ENCODE results near the gene NBPF3.
"Not testable (repeated sequence)": the region's sequence is repeated elsewhere in the genome, so short reads cannot be mapped to it uniquely, and the experiment has no call there.

The NBPF3 gene

DNA sequence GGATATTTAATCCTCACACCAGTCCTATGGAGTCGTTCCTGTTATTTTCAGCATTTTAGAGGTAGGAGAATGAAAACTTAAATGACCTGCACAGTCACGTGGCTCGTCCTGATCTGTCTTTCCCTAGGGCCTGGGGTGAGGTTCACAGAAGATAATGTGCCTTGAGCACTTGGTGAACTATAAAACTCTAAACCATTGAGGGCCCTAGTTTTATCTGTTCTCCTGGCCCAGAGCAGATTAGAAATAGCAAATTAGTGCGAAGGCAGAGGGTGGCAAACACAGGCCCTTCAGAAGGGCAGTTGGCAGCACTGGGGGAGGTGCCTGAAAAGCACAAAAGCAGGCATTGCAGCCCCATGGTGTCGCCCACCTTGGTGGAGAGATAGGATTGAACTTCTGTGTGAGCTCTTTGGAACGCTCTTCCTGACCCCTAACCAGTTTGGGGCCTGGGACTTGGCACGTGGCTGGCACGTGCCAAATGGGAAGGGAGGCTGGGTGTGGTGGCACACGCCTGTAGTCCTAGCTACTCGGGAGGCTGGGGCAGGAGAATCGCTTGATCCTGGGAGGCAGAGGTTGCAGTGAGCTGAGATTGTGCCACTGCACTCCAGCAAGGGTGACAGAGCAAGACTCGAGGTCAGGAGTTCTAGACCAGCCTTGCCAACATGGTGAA is 1.2 kb upstream of the NBPF3 start:
- not testable (repeated sequence) for DNase-seq

DNA sequence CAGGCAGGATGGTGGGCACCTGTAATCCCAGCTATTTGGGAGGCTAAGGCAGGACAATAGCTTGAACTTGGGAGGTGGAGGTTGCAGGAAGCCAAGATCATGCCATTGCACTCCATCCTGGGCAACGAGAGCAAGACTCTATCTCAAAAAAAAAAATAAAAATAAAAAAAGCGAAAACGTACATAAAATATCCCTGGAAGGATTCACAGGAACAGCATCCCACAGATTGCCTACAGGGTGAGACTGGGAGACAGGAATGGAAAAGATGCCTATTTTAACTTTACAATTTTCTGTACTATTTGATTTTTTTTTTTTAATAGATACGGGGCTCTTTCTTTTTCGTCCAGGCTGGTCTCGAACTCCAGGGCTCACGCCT is 604 bp upstream of the NBPF3 start:
- DNase-seq = no peak

DNA sequence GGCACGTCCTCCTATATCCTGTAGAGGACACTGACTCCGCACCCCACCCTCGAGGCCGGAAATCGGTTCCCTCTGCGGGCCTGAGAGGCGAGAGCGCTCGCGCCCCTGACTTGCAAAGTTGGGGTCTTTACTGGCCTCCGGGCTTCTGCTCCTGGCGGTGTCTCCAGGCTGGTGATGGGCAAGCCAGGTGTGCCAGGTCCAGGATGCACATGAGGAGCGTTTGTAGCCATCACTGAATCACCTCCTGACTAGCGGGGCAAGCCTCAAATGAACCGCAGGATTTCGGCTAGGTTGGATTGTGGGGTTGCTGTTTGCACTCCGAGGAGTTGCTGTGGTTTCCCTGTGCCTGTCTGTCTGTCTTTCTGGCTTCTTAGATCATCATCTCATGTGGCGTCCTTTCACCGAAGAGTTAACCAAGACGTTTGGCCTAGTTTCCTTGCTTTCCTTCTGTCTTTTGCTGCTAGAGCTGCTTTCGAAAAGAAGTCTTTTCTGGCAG is 741 bp downstream of the NBPF3 start:
- not testable (repeated sequence) for DNase-seq

DNA sequence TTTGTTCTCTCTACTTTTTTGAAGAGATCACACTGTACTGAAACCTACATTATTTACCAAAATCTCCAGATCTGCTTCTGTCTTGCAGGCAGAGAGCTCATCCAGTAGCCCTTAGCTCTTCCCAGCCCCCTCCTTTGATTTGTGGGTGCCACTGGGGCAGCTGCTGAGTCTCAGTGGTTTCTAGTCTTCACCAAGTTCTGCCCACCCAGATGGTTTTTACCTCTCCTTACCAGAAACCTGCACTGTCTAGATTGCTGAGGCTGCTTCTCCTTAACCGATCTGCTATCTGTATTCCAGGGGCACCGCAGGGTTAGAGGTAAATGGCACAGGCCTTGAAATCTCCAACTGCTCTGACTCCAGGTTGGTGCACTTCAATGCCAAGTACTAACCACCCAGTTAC is 6.7 kb downstream of the NBPF3 start:
- not testable (repeated sequence) for DNase-seq

DNA sequence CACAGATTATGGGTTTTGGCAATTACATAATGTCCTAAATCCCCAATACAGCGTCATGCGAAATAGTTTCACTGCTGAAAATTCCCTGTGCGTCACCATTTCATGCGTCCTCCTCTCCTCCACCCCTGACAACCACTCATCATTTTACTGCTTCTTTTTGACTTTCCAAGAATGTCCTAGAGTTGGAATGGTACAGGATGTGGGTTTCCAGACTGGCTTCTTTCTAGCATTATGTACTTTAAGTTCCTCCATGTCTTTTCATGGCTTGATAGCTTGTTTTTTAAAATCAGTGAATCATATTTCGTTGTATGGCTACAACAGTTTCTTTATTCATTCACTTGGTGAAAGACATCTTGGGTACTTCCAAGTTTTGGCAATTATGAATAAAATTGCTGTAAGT is 7.4 kb downstream of the NBPF3 start:
- no peak for DNase-seq

DNA sequence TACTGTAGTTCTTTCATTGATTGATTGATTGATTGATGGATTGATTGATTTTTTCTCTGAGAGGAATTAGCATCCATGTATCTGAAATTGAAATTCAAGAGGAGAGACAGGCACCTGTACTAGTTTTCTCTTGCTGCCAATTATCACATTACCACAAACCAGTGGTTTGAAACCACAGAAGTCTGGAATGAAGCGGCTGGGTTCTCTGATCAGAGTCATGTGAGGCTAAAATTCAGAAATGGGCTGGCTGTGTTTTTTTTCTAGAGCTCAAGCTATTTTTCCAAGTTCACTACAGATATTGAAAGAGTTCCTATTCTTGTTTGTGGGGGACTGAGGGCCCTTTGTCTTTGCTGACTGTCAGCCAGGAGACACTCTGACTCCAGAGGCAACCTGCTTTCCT is 10.0 kb downstream of the NBPF3 start:
- DNase-seq = no peak

DNA sequence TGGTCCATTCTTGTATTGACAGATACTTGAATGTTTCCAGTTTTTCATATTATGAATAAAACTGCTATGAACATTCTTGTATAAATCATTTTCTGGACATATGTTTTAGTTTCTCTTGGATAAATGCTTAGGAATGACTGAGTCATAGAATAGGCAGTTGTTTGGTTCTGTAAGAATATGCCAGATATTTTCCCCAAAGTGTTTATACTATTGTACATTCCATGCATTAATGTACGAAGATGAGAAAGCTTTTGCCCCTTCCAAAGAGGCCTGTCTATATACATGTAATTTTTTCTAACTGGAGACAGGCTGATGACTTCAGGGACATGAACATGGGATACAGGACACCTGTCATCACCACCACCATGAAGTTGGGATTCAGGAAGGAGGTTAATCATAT is 11.3 kb downstream of the NBPF3 start:
- no peak for DNase-seq

DNA sequence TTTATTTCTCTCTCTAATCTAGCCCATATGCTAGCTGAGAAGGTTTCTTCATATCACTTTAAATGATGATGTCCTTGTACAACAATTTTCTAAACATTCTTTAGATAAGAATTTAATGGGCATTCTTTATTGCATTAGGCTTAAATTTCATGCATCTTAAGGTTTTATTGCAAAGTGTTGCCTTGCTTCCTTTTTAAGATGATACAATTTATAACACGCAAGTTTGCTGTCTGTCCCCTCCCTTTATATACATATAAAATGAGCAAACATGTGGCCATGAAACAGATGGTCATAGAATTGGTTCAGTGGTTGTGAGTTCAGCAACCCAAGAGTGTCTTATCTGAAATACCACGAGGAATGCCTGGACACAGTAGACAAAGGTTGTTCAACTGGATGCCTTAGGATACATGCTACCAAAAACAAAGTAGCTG is 12.1 kb downstream of the NBPF3 start:
- no peak for DNase-seq

DNA sequence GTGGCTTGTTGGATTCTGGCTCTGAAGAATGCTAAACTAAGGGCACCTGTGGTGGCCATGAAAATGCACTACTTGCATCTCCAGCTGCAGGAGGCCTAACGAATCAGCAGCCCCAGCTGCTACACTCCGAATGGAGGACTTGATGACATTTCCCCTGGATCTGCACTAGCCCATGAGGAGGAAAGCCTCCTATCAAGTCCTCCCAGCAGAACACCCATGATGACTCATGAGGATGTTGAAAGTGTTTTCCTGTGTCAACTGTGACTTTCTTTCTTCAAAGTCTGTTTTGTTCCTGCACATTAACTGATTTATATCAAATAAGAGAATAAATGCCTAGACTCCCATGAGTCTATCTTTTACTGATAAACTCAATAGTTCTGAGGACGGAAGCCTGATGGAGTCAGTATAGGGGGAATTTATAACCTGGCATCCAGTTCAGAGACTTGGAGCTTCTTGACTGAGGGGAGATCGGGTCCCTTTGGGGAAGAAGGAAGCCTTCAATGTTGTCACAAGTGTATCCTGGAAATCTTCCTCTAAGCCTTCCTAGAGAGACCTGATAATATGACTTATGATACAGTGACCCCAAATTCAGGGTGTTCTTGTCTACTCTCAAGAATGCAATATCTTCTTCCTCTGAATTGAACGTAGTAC is 14.2 kb downstream of the NBPF3 start:
- DNase-seq = not testable (repeated sequence)

DNA sequence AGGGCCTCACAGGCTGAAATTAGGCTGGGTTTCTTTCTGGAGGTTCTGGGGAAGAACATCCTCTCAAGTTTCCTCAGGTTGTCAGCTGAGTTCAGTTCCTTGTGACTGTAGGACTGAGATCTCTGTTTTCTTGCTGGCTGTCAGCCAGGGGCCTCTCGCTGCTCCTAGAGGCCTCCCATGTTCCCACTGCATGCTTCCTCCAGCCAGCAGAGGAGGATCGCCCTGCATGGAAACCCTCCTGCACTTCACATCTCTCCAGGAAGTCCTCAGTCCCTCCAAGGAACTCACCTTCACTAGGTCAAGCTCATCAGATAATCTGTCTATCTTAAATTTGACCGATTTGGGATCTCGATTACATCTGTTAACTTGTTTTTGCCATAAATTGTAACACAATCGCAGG is 15.0 kb downstream of the NBPF3 start:
- not testable (repeated sequence) for DNase-seq

DNA sequence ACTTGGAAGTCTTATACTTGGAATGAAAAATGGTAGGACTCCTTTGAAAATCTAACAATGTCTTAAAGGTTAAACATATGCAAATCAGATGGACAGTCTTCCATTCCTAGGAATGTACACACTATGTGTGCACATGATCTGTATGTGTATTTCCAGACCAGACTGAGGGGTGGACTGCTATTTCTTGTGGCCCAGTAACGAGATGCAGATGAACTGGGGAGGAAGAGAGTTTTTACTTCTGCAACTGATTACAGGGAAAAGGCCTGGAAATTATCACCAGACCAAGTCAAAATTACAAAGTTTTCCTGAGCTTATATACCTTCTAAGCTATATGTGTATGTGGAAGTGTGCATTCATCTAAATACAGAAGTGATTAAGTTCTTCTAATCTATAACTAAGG is 17.7 kb downstream of the NBPF3 start:
- DNase-seq = no peak

DNA sequence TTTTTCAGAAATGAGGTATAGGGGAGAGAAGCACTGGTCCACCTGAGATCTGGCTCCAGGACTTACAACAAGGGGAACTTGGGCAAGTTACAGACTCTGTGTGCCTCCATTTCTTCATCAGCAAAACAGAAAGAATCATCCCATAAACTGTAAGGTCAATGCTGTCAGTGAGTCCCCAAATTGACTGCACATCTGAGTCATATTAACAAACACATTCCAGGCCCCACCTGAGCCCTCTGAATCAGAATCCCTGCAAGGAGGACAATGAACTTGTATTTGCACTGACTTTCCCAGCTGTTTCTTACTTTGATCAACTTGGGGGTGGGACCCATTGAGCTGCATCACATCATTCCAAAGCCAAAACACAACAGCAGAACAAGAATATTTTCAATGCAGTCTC is 25.2 kb downstream of the NBPF3 start:
- not testable (repeated sequence) for DNase-seq

DNA sequence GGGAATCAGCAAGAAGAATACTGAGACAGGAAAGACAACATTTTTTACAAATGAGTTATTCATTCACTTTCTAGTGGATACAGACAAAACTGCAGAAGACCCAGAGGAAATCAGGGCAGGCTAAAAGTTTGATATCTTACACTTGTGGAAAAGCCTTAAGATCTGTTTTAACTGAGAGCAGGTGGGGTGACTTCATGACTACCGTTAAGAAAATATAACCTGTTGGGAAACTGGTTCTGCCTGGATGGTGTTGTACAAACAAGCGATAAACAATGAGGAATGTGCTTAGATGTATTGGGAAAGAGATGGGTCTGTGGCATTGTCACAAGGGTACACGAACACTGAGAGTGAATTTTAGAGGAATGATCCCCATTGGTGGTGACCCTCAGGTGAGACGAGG is 28.0 kb downstream of the NBPF3 start:
- DNase-seq = not testable (repeated sequence)

DNA sequence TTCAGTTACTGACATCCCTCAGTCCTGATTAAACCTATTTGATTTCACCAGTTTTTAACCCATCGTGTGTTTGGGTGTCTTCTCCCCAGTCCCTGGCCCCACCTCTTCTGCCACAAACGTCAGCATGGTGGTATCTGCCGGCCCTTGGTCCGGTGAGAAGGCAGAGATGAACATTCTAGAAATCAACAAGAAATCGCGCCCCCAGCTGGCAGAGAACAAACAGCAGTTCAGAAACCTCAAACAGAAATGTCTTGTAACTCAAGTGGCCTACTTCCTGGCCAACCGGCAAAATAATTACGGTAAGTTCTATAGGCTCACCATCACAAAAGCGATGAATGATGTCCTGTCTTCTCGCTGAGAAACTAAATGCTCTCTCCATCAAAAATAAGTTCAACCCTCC is 28.7 kb downstream of the NBPF3 start:
- no peak for DNase-seq

DNA sequence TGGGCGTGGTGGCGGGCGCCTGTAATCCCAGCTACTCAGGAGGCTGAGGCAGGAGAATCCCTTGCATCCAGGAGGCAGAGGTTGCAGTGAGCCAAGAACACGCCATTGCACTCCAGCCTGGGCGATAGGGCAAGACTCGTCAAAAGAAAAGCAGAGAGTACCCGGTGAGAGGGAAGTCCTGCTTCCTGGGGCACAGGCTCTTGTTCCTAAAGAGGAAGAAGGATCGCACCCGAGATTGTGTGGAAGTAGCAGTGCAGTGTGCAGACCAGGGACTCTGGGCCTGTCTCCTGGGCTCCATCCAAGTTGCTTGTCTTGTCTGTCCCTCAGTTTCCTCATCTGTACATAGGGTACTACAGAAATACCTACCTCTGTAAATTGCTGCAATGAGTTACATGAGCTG is 29.6 kb downstream of the NBPF3 start:
- no peak for DNase-seq

DNA sequence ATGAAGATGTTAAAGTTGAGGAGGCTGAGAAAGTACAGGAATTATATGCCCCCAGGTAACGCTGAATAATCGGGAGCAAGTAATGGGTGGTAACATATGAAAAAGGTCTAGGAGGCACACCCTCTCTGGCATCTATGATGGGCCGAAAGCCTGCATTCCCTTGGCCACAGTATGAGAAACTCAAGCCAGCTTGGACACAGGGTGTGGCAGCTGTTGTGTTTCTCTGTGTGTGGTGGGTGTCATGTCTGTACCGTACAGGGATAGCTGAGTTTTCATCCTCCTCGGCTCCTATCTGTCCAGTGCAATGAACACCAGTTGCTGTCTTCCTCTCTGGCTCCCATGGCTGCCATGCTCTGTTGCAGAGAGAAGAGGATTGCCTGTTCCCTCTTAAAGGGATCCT is 32.9 kb downstream of the NBPF3 start:
- no peak for DNase-seq

DNA sequence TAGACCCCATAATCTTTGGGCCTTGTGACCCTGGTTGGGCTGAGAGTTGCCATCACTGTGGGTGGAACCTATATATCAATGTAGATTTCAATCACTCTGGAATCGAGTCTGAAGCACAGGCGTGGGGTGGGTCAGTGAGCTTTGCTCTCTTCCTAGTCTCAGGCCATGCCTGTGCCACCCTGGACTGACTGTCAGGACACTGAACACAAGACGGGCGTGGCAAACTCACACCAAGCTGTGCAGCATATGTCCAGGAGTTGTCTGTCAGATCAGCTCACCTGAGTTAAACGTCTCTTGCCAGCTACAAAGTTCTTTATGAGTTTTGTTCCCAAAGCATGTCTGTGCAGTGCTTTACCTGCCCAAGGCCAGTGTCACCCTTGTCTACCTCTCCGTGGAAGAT is 38.4 kb downstream of the NBPF3 start:
- no peak for DNase-seq

DNA sequence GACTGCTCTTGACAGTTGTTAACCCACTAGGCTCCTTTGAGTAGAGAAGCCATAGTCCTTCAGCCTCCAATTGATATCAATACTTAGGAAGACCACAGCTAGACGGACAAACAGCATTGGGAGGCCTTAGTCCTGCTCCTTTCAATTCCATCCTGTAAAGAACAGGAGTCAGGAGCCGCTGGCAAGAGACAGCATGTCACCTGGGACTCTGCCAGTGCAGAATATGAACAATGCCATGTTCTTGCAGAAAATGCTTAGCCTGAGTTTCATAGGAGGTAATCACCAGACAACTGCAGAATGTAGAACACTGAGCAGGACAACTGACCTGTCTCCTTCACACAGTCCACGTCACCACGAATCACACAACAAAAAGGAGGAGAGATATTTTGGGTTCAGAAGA is 43.9 kb downstream of the NBPF3 start:
- DNase-seq = not testable (repeated sequence)

DNA sequence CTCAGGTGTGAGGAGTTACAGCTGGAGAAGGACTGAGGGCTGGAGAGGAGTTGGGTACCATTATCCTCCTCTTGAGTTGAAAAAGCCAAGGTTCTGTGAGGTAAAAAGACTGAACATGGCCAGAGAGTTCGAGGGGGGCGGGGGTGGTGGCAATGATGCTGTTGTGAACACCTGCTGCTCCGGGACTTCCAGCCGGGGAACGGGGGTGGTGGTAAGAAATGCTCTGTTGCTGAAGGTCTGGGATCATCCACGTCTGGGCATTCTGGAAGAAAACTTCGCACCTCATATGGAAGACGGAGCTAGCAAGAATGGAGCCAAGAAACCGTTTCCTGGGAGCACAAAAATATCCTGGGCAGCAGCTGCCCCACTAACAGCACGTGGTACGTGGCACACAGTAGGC is 49.2 kb downstream of the NBPF3 start:
- DNase-seq = no peak

DNA sequence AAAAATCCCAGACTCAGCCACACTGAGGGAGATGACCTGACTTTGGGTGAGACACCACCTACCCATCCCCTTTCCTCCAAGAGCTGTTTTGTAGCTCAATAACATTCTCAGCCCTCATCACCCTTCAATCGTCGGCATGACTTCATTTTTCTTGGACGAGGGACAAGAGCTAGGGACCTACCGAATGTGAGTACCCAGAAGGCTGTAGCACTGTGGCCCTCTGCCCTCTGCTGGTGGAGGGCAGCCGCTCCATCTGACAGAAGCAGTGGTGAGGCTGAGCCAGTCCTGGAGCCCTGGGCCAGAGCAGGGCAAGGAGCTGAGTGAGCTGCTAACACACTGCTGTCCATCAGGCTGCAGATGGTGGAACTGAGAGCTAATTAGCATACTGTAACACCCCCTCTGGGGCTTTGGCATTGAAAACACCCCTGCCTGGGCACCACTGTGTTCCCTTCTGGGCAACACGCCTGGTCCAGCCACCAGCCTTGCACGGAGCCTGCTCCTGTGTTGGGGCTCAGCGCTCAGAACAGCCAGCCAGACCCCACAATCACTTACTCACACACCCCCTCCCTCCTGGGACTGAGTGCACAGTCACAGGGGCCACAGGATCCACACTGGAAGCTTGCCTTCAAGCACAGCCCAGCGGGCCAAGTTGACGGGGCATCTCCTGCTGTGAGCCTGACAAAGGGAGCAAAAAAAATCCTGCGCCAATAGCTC is 51.0 kb downstream of the NBPF3 start:
- peak; percentile 7 for DNase-seq

DNA sequence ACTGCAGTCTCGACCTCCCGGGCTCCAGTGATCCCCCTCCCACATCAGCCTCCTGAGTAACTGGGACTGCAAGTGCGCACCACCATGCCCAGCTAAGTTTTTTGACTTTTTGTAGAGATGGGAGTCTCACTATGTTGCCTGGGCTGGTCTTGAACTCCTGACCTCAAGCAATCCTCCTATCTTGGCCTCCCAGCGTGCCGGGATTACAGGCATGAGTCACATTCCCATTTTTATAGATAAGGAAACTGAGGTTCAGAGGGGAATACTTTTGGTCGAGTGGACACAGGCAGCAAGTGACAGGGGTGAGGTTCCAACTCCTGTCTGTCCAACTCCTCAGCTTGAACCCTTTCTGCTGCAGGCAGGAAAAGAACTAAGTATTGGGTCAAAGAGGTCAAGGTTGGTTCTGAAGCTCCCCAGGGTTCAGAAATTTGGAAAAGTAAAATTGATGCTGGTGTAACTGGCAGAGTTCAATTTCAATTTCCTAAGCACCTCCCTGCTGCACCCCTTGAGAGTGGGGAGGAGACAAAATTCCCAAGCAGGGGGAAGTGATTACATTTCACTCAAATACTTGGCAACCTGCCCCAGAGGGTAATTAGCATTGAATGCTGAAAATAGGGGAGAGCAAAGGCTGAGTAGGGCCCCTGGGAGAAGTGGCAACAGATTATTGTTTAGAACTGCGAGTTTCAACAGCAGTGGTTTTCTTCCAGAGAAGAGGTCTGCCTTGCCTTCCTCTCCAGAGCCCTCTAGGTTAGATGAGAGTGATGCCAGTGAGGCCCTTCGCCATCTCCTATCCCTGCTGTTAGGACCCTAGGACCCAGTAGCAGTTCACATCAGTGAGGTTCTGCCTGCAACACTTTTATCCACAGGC is 51.8 kb downstream of the NBPF3 start:
- DNase-seq = peak; percentile 9

DNA sequence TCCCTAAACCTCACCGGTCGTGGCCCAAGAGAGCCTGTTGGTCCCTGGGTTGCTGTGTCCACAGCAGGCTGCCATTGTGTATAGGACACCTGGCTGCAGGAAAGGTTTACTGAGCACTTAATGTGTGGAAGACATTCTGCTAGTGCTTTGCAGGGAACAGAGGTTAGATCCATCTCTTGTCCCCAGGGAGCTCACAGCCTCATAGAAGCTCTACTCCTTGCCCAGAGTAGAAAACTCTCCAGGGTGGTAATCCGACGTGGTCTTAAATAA is 52.4 kb downstream of the NBPF3 start:
- no peak for DNase-seq

DNA sequence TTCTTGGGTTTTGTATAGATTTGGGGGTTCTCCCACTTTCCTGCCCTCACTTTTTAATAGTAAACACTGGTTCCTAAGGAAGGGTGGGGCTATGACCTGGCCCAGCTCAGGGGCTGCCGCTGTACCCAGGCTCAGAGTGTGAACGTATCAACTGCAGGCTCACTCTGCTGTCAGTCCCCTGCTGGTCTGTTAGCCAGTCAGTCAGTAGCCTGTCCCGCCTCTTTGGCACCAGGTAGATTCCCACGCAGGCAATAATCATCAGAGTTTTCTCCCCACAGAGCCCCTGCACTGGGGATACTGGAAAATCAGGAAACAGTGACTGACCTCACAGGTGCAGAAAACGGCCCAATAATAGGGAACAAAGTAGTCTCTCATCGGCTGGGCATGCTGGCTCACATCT is 54.3 kb downstream of the NBPF3 start:
- no peak for DNase-seq
